Naive B cell (primary cell): ENCODE data around the gene SUDS3. TPM values are rescaled to one million over a fixed set of nuclear protein-coding genes. Genes with fewer than 3 reads are reported as not detected.

Experiments used
- ATAC-seq, 2 donors: fragments of 150-1000 bp; cut with Tn5 transposase; 2 replicates each; pipeline ENCODE4 v1.10.0; 2021; ENCODE audit warnings: low read depth in 2 of 2, mild to moderate bottlenecking in 2 of 2, moderate library complexity in 2 of 2
- DNase-seq: peaks from one replicate; pipeline ENCODE4 v3.0.0; 2022
- H3K27ac Mint-ChIP-seq, 6 donors: one replicate each; pipeline ENCODE4 v1.8.0; 2020 to 2022; ENCODE audit warnings: mild to moderate bottlenecking in 6 of 6, mixed read lengths in 6 of 6, moderate library complexity in 5 of 6, inconsistent platforms in 2 of 6
- H3K27me3 Mint-ChIP-seq, 3 donors: one replicate each; pipeline ENCODE4 v1.8.0; 2021 to 2022; ENCODE audit warnings: mixed read lengths in 3 of 3, mild to moderate bottlenecking in 1 of 3
- H3K36me3 Mint-ChIP-seq, 2 donors: one replicate each; pipeline ENCODE4 v1.8.0; 2020 to 2022; ENCODE audit warnings: mixed read lengths in 2 of 2, inconsistent platforms in 1 of 2, mild to moderate bottlenecking in 1 of 2
- H3K4me1 Mint-ChIP-seq, 3 donors: one replicate each; pipeline ENCODE4 v1.8.0; 2020 to 2022; ENCODE audit warnings: mixed read lengths in 3 of 3, inconsistent platforms in 1 of 3, mild to moderate bottlenecking in 1 of 3, moderate library complexity in 1 of 3
- H3K4me3 Mint-ChIP-seq, 8 donors: one replicate each; pipeline ENCODE4 v1.8.0; 2020 to 2022; ENCODE audit warnings: mild to moderate bottlenecking in 8 of 8, mixed read lengths in 8 of 8, moderate library complexity in 8 of 8, inconsistent platforms in 2 of 8
- H3K9me3 Mint-ChIP-seq, 7 donors: one replicate each; pipeline ENCODE4 v1.8.0; 2020 to 2022; ENCODE audit warnings: mixed read lengths in 7 of 7, mild to moderate bottlenecking in 5 of 7, inconsistent platforms in 2 of 7, moderate library complexity in 1 of 7
- polyA plus RNA-seq, 6 donors: library from polyadenylated mRNA; unstranded; fragments of 300-500 nt; fragmentation: Illumina TruSeq; gene quantifications; one replicate each; pipeline ENCODE4 v1.2.3, GENCODE V29; 2021; ENCODE audit warnings: low read depth in 6 of 6

SUDS3 gene
- polyA plus RNA-seq, 6 donors from 2014 or later = 17.2 to 26.0 (median 20.1) TPM

DNA sequence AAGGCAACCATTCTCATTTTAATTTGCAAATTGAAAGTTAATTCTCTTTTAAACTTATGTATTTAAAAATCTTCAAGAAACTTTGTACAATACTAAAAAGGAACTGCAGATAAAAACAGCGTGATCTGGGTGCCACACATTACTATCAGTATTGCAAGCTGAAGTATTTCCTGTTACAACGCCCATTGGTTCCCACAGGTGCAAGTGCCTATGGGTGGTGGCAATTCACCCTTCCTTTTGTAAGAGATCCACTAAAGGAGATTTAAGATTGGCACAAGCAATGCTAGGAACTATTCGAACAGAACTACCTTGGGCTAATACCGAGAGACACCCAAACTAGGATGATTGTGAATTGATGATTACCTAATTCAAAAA, 16.8 kb upstream of the SUDS3 start:
- peak overlapping the region; percentile 87 to 95 (median 92) for H3K4me3 Mint-ChIP-seq
- peaks cover 0 to 3% (median 0%) of the 10 kb centered on the region in 7 donors for H3K9me3 Mint-ChIP-seq
- peaks cover 34 to 50% (median 39%) of the 10 kb centered on the region in 3 donors for H3K4me1 Mint-ChIP-seq
- peak; percentile 27 for DNase-seq
- H3K27me3 Mint-ChIP-seq = no peaks in the 10 kb centered on the region
- ATAC-seq = peak; percentile 73 to 76
- H3K36me3 Mint-ChIP-seq = peaks cover 2 to 3% of the 10 kb centered on the region in 2 donors
- H3K27ac Mint-ChIP-seq = peak overlapping the region; percentile 71 to 95 (median 84)

DNA sequence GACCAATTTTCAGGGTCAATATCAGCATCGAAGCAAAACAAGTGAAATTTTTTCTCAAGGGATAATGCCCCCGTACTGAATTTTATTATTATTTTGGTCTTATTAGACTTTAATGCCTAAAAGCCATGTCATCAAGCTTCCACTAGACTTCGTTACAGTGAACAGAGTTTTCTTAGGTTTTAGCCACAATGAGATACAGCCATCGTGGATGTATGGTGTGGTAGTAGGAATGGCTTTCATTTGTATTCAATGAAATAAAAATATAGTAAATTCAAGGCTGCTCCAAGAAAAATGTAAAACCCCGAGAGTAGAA, 15.3 kb upstream of the SUDS3 start:
- Mint-ChIP-seq H3K27me3 (no peaks in the 10 kb centered on the region), H3K9me3 (no peaks in the 10 kb centered on the region), H3K4me3 (peak overlapping the region in 1 of 8 donors; percentile 16), H3K27ac (no peak overlapping the region), H3K36me3 (no peaks in the 10 kb centered on the region), H3K4me1 (peaks cover 28 to 36% (median 31%) of the 10 kb centered on the region in 3 donors)
- DNase-seq = no peak
- ATAC-seq = no peak

DNA sequence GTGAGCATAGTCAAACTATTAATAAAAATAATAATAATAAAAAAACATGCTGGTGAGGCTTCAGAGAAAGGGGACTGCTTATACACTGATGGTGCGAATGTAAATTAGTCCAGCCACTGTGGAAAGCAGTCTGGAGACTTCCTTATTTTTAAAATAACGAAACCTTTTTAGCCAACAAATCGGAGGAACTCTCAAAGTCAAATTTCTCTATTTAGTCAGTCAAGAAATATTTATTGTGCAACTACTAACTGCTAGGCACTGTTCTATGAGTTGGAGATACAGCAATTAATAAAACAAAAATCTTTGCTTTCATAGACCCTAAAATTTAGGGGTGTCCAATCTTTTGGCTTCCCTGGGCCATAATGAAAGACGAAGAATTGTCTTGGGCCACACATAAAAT, 14.5 kb upstream of the SUDS3 start:
- Mint-ChIP-seq H3K4me3 (no peak overlapping the region), H3K27me3 (no peaks in the 10 kb centered on the region), H3K9me3 (no peaks in the 10 kb centered on the region), H3K36me3 (no peaks in the 10 kb centered on the region), H3K27ac (no peak overlapping the region), H3K4me1 (peaks cover 21 to 28% (median 27%) of the 10 kb centered on the region in 3 donors)
- no peak for DNase-seq
- ATAC-seq = no peak

DNA sequence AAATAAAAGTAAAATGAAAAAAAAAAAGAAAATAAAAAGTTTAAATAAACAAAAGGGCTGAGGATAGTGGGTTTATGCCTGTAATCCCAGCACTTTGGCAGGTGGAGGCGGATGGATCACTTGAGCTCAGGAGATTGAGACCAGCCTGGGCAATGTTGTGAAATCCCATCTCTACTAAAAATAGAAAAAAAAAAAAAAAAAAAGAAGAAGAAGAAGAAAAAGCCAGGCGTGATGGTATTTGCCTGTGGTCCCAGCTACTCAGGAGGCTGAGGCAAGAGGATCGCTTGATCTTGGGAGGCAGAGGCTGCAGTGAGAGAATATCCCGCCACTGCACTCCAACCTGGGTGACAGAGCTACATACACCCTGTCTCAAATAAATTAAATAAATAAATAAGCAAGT, 7.5 kb upstream of the SUDS3 start:
- H3K36me3 Mint-ChIP-seq = no peaks in the 10 kb centered on the region
- no peak overlapping the region for H3K4me3 Mint-ChIP-seq
- no peaks in the 10 kb centered on the region for H3K9me3 Mint-ChIP-seq
- ATAC-seq (no peak), DNase-seq (no peak)
- peak overlapping the region in 1 of 6 donors; percentile 41 for H3K27ac Mint-ChIP-seq
- H3K4me1 Mint-ChIP-seq = peaks cover 23 to 28% (median 23%) of the 10 kb centered on the region in 3 donors
- H3K27me3 Mint-ChIP-seq = no peaks in the 10 kb centered on the region

DNA sequence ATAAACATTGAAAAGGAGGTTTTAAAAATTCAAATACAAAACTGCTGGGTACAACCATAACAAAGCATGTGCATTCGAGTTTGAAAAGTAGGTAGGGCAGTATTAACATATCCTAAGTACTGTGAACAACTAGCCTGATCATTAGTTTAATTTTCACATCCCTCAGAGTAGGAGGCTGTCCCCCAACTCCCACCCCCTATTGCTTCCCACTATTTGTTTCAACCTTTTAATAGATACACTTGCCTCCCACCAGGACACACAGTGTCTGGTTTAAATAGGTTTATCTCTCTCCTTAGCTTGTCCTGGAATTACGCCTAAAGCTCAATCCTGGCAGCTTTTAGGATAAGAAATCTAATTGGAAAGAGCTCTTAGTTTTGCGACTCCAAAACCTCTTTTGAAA, 5.8 kb upstream of the SUDS3 start:
- H3K36me3 Mint-ChIP-seq = no peaks in the 10 kb centered on the region
- H3K9me3 Mint-ChIP-seq = no peaks in the 10 kb centered on the region
- peaks cover 23 to 41% (median 24%) of the 10 kb centered on the region in 3 donors for H3K4me1 Mint-ChIP-seq
- no peaks in the 10 kb centered on the region for H3K27me3 Mint-ChIP-seq
- peak overlapping the region in 1 of 6 donors; percentile 46 for H3K27ac Mint-ChIP-seq
- ATAC-seq (no peak), DNase-seq (no peak)
- H3K4me3 Mint-ChIP-seq = peak overlapping the region; percentile 90 to 99 (median 94)

DNA sequence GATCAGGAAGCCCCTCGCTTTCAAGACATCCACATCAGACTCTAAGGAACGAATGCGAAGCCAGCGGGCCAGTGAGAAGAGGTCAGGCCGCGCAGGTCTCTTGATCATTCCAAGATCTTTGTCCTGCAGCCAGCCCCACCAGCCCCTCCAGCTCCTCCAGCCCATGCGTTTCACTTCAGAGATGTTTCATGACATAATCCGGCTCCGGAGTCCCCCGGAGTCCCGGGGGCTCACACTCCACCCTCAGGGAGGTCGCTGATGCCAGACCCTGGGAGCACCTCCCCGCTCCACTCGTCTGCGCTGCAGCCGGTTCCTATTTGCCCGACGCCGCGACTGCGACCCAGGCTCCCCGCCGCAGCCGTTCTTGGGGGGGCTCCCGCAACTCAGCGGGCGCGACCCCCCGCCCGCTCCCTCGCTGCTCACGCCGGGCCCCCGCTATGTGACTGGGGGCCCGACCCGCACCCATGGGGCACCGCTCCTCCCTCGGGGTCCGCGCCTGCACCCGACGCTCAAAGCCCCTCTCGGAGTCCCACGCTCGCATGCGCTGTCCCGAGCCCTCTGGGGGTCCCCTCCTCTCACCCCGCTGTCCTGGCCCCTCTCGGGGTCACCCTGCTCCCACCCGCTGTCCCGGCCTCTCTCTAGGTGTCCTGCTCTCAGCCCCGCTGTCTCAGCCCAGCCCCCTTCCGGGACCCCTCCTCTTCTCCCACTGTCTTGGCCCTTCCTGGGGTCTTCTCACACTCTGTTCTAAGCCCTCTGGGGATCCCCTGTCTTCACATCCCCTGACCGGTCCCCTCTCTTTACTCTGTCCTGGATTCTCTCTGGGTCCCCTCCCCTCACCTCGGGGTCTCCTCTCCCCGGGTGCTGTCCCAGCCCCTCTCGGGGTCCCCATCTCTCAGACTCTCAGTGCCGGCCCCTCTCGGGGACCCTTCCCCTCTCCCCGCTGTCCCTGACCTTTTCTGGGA, 4.8 kb upstream of the SUDS3 start:
- Mint-ChIP-seq H3K9me3 (no peaks in the 10 kb centered on the region), H3K27me3 (no peaks in the 10 kb centered on the region), H3K27ac (peak overlapping the region in 4 of 6 donors; percentile 84 to 96 (median 86)), H3K36me3 (no peaks in the 10 kb centered on the region), H3K4me3 (peak overlapping the region; percentile 90 to 99 (median 94)), H3K4me1 (peaks cover 29 to 49% (median 31%) of the 10 kb centered on the region in 3 donors)
- DNase-seq (peak; percentile 17), ATAC-seq (no peak)

DNA sequence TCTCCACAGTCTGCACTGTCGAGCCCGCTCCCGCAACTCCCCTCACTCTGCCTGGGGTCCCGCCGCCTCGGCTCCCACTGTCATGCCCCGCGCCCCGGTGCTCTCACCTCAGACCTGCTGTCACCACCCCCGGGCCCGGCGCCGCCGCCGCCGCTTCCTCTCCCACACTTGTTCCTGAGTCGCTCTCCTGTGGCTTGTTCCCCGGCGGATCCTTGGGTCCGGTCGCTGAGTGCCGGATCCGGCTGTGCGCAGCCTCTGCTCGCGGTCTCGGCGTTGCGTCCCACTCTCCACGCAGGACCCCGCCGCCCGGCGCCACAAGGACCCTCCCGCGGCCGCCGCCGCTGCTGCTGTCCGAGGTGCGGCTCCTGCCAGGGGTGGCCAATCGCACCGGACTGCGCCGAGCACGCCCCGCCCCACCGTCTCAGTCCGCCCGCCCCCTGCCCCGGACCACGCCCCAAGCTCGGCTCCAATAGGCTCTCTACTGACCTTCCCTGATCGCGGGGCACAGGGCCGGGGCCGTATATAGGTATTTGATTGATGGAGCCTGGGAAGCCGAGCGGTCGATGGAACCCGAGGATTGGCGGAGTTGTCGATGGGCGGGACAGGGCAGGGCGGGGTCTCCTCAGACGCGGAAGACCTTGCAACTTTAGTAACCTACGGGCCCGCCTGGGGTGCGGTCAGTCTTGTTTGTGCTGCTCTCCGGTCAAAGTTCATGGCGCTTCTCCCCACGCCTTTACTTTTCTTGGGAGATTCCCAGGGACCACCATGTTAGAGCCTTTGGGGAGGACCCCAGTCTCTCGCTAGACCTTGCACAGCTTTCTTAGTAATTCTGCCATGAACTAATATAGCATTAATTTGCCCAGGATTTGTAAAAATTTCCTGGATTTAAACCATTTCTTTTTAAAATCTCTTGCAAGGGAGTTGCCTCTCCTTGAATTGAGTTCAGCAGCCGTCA, 3.5 kb upstream of the SUDS3 start, which contains the start of gene TAOK3:
Gene TAOK3, minus strand, starts transcription at position 367 of the 955 bp plus-strand sequence. CDS start 117,340 bp downstream, outside the sequence.
- peak within 1 kb of the TSS; percentile 90 to 99 (median 96) for H3K4me3 Mint-ChIP-seq
- ATAC-seq = peak; percentile 79 to 81

DNA sequence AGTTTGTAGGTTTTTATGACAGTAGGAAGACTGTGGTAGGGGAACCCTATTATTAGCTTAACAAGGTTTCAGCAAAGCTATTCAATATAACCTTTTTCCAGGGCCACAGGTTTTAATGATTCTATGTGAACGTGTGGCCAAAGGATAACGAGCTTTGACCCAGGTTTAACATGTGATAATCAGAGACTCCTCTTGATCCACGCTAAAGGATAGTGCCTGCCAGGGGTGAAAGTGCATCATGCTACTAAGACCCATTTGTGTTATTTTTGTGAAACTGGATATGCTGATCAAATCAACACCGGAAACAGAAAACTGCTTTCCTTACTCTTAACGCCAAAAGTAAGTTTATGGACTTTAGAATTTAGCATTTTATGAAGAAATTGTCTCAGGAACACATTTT, 2.7 kb upstream of the SUDS3 start:
- Mint-ChIP-seq H3K9me3 (no peaks in the 10 kb centered on the region), H3K27ac (peak overlapping the region in 5 of 6 donors; percentile 86 to 95 (median 88)), H3K27me3 (no peaks in the 10 kb centered on the region), H3K36me3 (no peaks in the 10 kb centered on the region), H3K4me3 (peak overlapping the region; percentile 90 to 99 (median 96)), H3K4me1 (peaks cover 37 to 63% (median 47%) of the 10 kb centered on the region in 3 donors)
- ATAC-seq (no peak), DNase-seq (no peak)

More for the DNA sequence above, 3.5 kb upstream of the SUDS3 start, which contains the start of gene TAOK3:
- H3K27ac Mint-ChIP-seq = peak within 1 kb of the TSS; percentile 86 to 96 (median 94)
- no peaks in the 10 kb centered on the region for H3K27me3 Mint-ChIP-seq
- no peaks in the 10 kb centered on the region for H3K36me3 Mint-ChIP-seq
- H3K4me1 Mint-ChIP-seq = peaks cover 35 to 58% (median 42%) of the 10 kb centered on the region in 3 donors
- DNase-seq = peak; percentile 96
- no peaks in the 10 kb centered on the region for H3K9me3 Mint-ChIP-seq

DNA sequence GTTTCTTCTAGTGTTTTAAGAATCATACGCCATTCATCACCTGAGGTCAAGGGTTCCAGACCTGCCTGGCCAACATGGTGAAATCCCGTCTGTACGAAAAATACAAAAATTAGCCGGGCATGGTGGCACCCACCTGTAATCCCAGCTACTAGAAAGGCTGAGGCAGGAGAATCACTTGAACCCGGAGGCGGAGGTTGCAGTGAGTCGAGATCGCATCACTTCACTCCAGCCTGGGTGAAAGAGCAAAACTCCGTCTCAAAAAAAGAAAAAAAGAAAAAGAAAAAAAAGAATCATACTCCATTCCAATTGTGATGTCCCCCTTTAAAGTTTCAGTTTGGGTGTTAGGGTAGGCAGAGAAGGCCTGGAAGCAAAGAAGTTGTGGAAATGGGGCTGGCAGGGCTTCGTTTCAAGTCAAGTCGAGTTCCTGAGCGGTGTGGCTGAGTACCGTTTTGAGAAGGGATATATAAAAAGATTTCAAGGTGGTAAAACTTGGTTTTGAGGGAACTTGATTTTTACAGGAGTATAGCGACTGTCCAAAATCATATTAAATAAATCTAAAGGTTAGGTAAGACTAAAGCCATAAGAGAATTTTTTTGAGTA, 2.1 kb upstream of the SUDS3 start:
- no peak for DNase-seq
- H3K4me1 Mint-ChIP-seq = peaks cover 37 to 63% (median 47%) of the 10 kb centered on the region in 3 donors
- no peaks in the 10 kb centered on the region for H3K36me3 Mint-ChIP-seq
- H3K4me3 Mint-ChIP-seq = peak overlapping the region; percentile 57 to 99 (median 94)
- ATAC-seq = no peak
- H3K27ac Mint-ChIP-seq = peak overlapping the region in 1 of 6 donors; percentile 68
- H3K9me3 Mint-ChIP-seq = no peaks in the 10 kb centered on the region
- H3K27me3 Mint-ChIP-seq = no peaks in the 10 kb centered on the region

DNA sequence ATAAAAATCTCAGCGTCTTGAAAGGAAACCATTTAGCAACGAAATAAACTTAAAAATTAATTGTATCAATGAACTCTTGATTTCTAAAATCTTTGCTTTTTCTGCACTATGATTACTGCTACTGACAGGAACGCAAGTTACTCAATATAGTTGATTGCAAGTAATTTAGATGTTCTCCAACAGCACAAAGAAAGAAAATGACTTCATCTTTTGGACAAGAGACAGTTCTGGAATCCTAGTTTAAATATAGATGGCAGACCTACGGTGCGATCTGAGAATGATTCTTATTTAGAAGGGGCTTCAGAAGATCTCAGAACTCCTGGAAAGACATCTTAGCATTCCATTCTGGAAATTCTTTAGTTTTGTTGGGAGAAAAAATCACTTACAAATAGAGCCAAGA, 1.4 kb upstream of the SUDS3 start:
- H3K36me3 Mint-ChIP-seq = peaks cover 0 to 1% of the 10 kb centered on the region in 2 donors
- H3K27ac Mint-ChIP-seq = peak overlapping the region in 2 of 6 donors; percentile 49 to 91
- H3K27me3 Mint-ChIP-seq = no peaks in the 10 kb centered on the region

DNA sequence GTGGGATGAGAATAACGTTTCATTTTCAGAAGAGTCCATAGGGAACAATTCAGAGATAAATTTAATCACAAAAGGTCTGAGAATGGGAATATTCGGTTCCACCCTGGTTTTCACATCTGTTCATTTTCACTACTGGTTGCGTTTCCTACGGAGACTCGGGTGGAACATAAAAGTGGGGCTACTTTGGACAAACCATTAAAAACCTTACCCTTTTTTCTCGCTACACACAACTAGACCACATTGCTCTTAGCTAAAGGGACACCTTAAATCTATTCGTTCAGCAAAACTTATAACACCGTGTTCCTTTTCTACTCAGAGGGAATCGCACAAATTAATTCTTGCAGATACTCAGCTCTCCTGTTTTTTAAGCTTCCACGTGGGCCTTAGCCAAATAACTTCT, 1.0 kb upstream of the SUDS3 start:
- ATAC-seq (no peak), DNase-seq (no peak)
- Mint-ChIP-seq H3K36me3 (peaks cover 0 to 6% of the 10 kb centered on the region in 2 donors), H3K4me3 (peak overlapping the region; percentile 95 to 99 (median 98)), H3K27ac (peak overlapping the region in 1 of 6 donors; percentile 99), H3K4me1 (peaks cover 36 to 56% (median 43%) of the 10 kb centered on the region in 3 donors), H3K27me3 (no peaks in the 10 kb centered on the region), H3K9me3 (no peaks in the 10 kb centered on the region)

More for the DNA sequence above, 1.4 kb upstream of the SUDS3 start:
- H3K9me3 Mint-ChIP-seq = no peaks in the 10 kb centered on the region
- peak overlapping the region; percentile 33 to 99 (median 97) for H3K4me3 Mint-ChIP-seq
- ATAC-seq = no peak
- DNase-seq = no peak
- peaks cover 37 to 61% (median 47%) of the 10 kb centered on the region in 3 donors for H3K4me1 Mint-ChIP-seq

DNA sequence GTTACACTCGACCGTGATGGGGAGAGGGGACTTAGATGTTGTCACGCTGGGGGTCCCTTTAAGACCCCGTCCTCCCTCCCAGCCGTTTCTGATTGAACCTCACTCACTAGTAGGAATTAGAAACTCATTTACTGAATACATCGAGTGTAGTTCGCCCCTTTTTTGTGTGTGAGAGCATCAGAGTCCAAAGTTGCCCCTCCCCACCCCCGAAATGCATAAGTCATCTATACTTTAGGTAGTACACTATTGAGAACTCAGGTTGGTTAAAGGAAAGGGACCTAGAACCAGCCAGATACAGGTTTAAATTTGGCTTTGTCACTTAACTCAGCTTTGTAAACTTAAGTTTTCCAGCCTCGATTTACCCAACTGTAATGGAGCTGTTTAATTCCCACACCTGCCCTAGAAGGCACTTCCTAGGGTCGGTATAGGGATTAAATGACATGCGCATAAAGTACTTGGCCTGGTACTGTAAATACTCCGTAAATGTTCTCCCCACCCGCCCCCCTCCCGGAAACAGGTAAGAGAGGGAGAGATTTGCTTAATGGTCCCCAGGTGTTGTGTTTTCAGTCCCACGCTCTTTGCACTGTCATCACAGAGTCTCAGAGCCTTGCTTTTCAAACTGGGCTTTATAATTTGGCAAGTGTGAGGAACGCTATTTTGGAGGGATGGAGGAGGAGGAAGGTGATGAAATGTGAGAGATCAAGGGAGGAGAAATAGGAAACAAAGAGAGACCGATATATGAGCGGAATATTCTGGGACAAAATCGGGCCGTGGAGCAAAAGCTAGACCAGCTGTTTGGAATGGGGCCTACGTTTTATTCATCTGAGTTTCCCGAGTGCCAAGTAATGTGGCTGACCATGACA, 897 bp downstream of the SUDS3 start:
- DNase-seq = no peak
- Mint-ChIP-seq H3K36me3 (peaks cover 0 to 8% of the 10 kb centered on the region in 2 donors), H3K9me3 (no peaks in the 10 kb centered on the region), H3K4me1 (peaks cover 20 to 47% (median 24%) of the 10 kb centered on the region in 3 donors), H3K4me3 (peak overlapping the region; percentile 95 to 99 (median 98)), H3K27me3 (no peaks in the 10 kb centered on the region), H3K27ac (peak overlapping the region; percentile 91 to 99 (median 98))
- no peak for ATAC-seq
